Activated CD4-positive, CD25-positive, alpha-beta regulatory T cell treated with anti-CD3 and anti-CD28 coated beads, Interleukin-2, amount 50 U/mL, for 24 hours (primary cell): ENCODE results near the gene PLEKHG5.
"Not testable (repeated sequence)": the region's sequence is repeated elsewhere in the genome, so short reads cannot be mapped to it uniquely, and the experiment has no call there.

Source experiments
- ATAC-seq, 2 donors: fragments of 150-1000 bp; cut with Tn5 transposase; one replicate each; pipeline ENCODE4 v1.10.0; 2021; ENCODE audit warnings: mild to moderate bottlenecking in 1 of 2, moderate library complexity in 1 of 2

The PLEKHG5 gene

DNA sequence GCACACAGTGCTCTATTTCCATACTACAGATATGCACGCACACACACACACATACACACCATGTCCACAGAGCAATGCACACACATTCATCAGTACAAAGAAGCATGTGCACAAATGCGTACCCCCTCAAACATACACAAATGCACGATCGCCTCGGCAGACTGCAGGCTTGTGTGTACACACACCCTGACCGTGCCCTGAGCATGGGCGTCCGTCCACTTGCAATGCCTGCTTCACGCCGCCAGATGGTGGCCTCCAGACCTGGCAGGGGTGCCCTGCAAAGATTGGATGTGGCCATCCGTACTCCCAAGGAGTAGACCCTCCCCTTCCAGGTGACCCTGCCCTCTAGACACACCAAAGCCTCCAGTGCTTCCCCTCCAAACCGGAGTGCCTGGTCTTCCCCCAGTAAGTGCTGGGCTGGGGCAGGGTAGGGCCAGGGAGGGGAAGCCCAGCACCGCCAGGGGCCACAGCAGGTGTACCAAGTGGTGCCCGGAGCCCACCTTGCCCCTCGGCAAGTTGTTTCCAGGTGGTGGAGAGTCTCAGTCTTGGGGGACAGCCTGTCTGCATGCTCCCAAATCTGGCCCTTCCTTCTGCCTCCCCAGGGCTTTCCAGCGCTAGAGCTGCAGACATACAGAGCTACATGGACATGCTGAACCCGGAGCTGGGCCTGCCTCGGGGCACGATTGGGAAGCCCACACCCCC is 46.3 kb downstream of the PLEKHG5 start:
- ATAC-seq: no peak

DNA sequence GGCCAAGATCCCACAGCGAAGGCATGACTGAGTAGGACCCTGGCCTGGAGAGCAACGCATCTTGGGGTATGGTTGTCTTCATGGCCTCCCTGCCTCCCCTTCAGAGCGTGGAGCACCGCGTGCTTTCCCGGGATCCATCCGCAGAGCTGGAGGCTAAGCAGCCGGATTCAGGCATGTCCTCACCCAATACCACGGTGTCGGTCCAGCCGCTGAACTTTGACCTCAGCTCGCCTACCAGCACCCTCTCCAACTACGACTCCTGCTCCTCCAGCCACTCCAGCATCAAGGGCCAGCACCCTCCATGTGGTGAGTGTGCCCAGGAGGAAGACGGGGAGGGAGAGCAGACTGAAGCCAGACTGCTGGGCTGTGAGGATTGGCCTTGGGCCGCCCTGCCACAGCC is 47.1 kb downstream of the PLEKHG5 start:
- ATAC-seq: no peak

DNA sequence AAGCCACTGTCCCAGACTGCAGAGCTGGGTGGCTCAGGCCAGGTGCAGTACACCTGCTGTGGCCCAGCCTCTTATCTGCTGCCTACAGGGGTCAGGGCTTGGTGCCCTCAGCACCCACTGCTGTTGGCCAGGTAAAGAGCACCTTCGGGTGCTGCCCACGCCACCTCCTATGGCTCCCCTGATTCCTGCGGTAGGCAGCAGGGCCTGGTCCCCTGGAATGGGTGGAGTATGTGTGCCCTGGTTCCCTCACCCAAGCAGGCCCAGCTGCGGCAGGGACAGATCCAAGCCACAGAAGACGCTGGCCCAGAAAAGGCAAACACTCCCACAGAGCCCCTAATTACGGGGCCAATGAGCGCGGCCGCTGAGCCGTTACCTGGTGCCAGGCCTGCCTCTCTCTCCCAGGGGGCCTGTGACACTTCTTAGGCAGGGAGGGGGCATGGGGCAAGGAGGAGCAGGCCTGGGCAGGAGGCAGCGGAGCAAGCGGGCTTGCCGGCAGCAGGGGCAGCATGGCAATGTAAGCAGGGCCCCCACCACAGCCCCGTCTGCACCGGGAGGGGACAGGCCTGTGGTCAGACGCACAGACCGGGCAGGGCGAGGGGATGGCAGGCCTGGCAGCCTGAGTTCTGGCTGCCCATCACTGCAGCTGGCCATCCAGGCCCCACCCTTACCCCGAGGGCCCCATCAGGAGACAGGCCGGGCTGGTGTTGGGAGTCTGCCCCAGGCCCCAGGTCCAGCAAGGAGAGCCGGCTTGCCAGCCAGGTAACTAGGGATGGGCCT is 47.9 kb downstream of the PLEKHG5 start:
- ATAC-seq: no peak

DNA sequence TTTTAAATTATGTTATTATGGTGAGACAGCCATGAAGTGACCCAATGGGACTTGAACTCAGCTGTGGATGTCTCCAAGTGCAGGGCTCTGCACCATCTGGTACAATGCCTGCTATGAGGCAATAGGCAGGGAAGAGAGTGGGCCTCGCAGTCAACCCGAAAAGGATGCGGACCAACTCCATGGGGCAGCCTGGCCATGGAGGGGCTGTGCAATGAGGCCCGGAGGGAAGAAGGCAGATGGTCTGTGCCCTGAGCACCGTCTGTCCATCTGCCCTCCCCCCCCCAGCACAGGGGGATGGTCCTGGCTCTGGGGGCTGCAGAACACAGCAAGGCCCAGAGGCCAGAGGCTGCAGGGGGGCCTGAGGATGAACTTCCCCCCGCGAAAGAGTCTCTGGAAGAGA is 49.9 kb downstream of the PLEKHG5 start:
- ATAC-seq: no peak

DNA sequence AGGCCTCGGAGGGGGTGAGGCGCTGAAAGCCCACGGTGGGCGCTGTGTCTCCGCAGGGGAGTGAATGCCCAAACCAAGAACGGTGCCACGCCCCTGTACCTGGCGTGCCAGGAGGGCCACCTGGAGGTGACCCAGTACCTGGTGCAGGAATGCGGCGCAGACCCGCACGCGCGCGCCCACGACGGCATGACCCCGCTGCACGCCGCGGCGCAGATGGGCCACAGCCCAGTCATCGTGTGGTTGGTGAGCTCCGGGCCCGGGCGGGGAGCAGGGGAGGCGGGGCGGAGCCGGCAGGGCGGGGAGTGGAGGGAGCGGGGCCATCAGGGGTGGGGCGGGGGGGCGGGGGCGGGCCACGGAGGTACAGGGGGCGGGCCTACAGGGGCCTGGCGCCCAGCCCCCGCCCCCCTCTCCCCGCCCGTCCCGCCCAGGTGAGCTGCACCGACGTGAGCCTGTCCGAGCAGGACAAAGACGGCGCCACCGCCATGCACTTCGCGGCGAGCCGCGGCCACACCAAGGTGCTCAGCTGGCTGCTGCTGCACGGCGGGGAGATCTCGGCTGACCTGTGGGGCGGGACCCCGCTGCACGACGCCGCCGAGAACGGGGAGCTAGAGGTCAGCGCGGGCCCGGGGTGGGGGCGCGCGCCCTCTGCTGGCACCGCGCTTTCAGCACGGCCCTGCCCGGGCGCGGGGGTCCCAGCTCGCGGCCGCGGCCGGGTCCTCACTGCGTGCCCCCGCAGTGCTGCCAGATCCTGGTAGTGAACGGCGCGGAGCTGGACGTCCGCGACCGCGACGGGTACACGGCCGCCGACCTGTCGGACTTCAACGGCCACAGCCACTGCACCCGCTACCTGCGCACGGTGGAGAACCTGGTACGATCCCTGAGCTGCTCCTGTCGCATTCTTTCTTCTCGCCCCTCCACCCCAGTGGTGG is 51.0 kb downstream of the PLEKHG5 start:
- peak; percentile 83 to 87 for ATAC-seq

DNA sequence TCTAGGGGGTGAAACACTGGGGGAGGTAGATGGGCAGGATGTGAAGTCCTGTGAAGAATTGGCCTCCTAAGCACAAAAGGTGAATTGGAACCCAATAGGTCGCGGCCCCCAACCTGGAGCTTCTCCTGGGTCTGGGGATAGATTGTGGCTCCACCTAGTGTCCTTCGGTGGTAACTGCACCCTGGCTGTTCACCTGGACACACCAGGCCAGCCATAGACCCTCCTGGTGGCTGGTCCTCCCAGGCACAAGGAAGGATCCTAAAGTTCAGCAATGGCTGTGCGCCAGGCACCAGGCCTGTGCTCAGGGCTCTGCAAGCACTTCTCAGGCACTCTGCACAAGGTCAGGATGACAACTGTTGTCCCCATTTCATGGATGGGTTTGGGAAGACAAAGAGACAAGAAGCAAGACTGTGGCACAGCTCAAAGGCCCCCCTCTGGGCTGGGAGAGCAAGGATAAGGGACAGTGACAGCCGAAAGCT is 53.4 kb downstream of the PLEKHG5 start:
- peak; percentile 61 to 74 for ATAC-seq

DNA sequence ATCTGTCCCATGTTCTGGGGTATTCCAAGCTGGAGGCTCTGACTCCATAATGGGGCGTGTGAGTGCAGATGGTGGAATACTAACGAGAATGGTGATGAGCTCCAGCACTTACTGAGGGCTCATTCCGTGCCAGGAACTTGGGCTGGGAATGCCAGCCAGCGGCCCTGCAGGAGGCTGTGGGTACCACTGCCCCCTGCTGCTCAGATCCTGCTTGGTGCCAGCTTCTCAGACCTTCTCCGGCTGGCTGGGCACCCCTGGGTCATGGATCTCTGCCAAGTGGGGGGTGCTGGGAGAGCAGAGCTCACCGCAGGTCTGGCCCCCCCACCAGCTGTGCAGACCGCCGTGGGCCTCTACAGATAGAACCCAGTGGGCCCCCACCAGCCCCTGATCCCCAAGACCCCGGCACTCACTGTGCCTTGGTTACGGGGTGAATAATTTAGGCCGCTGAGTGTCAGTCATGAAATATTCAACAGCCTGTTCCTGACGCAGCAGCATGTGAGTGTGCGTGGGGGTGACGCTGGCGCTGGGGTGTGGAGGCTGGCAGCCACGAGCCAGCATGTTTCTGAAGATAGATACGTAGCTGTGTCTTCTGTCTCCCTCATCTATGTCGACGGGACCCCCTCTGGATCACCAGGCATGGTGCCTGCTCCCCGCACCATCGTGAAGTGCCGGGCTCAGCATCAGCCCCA is 54.3 kb downstream of the PLEKHG5 start:
- not testable (repeated sequence) for ATAC-seq

DNA sequence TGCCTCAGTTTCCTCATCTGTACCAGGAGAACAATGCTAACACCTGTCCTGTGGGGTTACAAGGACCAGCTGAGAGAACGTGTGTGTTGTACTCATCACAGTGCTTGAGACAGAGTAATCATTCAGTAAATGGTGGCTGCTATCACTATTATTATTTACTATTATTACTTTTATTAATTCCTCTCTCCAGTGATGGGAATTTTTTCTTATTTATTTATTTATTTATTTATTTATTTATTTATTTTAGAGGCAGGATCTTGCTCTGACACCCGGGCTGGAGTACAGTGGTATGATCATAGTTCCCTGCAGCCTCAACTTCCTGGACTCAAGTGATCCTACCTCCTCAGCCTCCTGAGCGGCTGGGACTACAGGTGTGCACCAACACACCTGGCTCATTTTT is 55.2 kb downstream of the PLEKHG5 start:
- ATAC-seq: not testable (repeated sequence)

DNA sequence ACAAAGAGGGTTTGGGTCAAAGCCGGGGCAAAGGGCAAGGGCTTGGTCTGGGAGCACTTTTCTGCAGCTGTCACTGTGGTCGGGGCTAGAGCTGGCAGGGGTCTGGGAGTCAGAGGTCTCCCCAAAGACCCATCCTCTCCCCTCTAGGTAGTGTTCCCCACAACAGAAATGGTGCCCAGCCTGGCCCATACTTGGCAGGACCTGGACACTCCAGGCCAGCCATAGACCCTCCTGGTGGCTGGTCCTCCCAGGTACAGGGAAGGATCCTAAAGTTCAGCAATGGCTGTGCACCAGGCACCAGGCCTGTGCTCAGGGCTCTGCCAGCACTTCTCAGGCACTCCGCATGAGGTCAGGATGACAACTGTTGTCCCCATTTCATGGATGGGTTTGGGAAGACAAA is 55.9 kb downstream of the PLEKHG5 start:
- ATAC-seq: no peak

DNA sequence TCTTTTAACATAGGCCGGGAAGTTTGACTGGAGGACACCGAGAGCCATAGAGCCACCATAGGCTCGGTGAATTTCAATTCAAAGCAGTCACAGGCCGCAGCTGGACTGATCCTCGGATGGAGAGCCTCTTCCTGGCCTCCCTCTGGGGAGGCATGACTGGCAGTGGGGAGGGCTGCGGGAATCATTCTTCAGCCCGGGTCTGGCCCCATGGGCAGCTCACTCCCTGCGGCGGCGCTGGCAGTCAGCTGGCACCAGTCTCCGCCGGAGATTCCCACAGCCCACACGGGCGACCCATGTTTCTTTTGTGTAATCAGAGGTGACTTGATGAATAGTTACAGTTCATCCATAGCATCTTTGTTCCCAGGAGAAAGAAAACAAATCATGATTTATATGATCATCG is 56.3 kb downstream of the PLEKHG5 start:
- ATAC-seq: no peak

DNA sequence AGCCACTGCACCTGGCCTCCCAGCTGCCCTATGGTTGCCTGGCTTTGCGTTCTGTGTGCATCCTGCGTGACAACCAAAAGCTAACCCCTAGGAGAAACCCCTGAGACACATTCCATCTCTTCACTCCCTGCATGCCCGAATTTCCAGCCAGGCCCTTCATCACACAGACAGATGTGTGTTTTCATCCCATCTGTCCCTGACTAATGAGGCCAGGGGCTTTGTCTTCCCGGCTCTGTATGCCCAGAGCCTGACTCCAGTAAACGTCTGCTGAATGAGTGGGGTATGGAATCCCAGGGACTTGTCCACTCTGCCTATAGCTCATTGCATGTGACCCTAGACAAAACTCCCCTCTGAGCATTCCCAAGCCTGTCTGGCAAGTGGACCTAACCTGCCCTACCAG is 57.3 kb downstream of the PLEKHG5 start:
- ATAC-seq: no peak

DNA sequence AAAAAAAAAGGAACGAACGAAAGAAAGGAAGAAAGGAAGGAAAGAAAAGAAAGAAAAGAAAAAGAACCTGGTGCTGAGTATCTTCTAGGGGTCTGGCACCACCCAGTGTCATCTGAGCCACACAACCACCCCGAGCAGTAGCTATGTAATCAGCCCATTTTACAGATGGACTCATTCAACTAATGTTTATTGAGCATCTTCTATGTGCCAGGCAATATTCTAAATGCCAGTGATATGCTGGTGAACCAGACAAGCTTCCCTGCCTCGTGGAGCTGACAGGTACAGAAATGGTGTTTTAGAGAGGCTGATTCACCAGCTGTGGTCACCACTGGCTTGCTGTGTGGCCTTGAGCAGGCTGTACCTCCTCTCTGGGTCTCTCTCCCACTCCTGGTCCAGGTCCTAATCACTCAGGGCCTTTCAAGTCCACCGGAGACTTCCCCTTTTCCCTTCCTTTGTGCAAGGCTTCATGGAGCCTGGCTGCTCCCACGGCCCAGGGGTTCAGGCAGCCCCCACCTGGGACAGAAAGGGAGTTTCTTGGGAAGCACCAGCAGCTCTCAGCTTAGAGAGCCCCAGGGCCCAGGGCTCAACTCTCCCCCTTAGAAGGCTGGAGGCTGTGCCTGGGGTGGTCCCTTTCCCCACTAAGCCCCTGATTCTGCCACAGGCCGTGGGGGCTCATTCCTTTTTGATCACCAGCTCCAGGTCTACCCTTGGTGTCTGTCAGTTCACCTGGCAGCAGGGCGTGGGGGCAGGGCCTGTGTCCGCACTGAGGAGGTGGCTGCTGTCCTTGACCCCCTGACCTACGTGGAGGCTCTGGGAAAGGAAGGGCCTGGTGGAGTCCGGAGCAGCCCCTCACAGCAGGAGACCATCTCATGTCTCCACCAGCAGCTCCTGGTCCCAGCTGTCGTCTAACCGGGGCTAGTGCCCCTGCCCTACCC is 59.6 kb downstream of the PLEKHG5 start:
- ATAC-seq: not testable (repeated sequence)

DNA sequence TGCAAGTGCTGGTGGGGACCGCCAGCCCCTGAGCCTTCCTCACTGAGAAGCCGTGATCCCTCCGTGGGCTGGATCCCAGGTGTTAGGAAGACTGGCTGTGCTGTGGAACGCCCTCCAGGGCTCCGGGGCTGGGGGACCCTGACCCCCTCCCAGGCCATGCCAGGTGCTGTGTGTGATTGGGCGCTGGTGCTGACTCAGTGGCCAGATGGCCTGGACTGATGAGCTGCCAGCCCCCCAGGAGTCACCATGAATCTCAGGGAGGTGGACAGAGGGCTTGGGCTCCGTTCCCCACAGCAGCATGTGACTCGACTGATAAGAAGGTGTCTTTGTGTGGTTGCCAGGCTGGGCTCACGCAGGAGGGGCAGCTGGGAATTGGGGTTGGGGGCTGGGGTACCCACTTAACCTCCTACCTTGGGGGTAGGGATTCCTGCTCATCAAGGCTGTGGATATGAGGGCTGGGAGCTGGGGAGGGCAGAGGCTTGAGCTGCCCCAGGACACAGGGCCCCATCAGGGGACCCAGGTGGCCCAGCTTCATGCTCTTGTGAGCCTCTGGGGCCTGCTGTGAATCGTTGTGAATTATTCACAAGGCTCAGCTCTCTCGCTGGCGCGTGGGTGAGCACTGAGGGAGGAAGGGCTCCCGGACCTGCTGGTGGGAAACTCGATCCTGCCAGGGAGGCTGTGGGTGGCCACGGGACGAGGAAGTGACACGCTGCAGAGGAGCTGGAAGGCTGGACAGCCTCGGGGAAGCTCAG is 61.6 kb downstream of the PLEKHG5 start:
- not testable (repeated sequence) for ATAC-seq

DNA sequence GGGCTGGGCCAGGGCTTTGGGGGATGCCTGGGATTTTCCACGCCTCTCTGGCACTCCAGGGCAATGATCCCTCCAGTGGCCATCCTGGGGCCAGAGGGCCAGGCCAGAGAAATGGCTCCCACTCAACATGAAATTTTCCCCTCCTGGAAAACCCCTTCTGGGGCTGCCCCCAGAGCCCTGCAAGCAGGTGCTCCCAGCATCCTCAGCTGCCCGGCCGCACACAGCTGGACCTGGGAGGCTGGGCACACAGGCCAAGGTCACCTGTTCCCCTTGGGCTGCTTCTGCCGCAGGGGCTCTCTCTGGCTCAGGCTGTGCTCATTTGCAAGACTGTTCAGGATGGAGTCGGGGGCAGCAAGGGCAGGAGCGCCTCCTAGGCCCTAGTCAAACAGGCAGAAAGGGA is 63.0 kb downstream of the PLEKHG5 start:
- ATAC-seq: not testable (repeated sequence)

DNA sequence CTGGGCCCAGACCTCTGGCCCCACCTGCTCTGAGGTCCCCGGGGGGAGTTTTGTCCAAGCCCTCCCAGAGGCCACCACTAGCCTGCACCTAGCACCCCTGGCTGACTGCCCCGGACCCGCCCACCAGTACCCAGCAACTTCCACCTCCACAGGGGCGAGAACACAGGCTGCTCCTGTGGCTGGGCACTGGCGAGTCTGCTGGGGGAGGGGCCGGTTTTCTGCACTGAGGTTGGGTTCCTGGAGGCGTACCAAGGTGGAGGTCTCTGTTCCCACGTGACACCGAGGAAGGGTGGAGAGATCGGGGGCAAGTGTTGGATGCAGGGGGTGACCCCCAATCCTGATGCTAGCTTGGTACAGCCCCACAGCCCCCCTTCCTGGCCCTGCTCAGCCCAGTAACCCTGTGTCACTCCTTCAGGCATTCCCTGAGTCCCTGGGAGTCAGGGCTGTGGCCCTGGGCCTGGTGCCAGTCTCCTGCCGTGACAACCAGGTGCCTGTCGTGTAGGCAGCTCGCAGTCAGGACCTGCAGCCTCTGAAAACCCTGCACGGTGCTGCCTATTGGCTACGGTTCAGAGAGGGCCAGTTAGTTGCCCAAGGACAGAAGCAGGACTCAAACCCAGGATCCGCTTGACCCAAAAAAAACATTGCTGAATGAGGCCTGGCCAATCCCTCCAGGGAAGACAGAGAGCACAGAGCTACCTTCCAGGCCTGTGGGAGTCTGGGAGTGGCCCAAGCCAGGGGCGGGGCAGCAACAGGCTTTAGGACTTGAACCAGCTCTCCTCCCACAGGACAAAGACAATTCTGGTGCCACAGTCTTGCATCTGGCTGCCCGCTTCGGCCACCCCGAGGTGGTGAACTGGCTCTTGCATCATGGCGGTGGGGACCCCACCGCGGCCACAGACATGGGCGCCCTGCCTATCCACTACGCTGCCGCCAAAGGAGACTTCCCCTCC is 63.8 kb downstream of the PLEKHG5 start:
- no peak for ATAC-seq

DNA sequence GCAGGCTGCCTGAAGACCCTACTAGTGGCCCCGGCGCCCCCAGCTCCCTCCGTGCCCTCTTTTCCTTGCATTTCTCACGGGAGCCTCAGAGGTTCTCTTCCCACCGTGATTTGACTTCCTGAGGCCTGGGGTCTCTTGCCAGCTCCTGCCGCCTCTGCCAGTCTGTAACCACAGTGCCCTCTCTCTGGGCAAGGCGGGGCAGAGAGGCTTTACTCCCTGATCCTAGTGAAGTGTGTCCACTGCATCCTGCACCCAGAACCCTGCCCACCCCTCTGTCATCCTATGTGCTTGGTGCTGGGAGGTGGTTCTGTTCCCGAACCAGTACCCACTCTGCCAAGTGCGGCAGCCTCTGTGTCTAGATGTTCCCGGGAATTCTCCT is 64.5 kb downstream of the PLEKHG5 start:
- ATAC-seq: no peak

DNA sequence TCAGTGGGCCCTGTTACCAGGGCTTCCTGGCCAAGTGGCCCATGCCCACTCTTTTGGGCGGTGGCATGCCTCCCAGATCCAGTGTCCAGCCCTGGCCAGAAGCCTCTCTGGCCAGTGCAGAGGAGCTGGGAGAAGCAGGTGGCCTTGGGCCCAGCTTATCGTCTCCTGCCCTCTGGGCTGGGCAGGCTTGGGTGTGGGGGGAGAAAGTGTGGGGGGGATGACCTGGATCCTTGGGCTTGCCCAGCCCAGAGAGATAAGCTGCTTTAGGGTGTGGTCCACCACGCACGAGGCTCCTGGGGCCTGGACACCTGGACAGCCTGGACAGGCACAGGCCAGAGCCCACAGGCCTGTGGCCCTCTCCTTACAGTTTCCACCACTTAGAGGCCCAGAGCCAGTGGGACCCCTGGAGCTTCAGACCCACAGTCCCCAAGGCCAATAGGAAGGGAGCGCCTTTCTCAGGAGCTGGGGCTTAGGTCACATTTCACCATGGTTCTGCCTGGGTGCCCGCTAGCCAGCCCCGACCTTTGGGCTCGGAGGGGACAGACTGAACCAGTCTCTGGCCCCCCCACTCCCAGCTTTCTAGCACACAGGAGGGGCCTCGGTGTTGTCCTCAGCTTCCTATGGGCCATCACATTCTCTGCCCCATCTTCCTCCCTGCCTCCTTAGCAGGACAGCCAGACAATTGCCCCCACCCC is 65.0 kb downstream of the PLEKHG5 start:
- ATAC-seq: no peak

DNA sequence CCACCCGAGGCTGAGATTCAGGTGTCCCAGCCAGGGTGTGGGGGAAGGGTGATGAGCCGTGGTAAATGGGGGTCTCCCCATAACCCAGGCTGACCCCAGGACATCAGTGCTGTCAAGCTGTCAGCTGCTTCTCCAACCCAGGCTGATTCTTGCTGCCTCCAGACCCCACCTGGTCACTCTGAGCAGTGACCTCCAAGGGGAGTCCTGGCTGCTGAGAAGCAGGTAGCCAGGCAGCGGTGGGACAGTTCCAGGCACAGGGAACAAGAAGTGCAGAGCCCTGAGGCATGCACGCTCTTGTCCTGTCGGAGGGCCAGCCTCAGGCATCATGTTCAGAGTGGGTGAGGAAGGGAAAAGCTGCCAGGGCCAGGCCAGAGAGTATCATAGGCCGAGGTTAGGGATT is 65.8 kb downstream of the PLEKHG5 start:
- ATAC-seq: no peak
